Measurements from ENCODE around the gene CCP110.

Gene CCP110

GRCh38 chr16:19523559-19524355, at the start of gene CCP110:
TSS of gene CCP110 (plus strand) at chr16:19523942. CDS start at chr16:19527882, 3,940 bp downstream.
- peak; percentile 95 to 97 for DNase-seq

- DNase-seq = no peak
These were observed 49.1 kb upstream of the CCP110 start for GRCh38 chr16:19474617-19475016.

GRCh38 chr16:19478505-19478904, 45.2 kb upstream of the CCP110 start:
- DNase-seq = no peak

- DNase-seq = no peak
These were observed 44.4 kb upstream of the CCP110 start for GRCh38 chr16:19479302-19479721.

GRCh38 chr16:19481296-19481695, 42.4 kb upstream of the CCP110 start:
- peak; percentile 5 to 7 for DNase-seq

GRCh38 chr16:19481769-19482168, 42.0 kb upstream of the CCP110 start:
- DNase-seq = no peak

- DNase-seq = no peak
These were observed 41.5 kb upstream of the CCP110 start for GRCh38 chr16:19482291-19482690.

GRCh38 chr16:19484096-19484495, 39.6 kb upstream of the CCP110 start:
- DNase-seq = no peak

- DNase-seq = no peak
These were observed 38.1 kb upstream of the CCP110 start for GRCh38 chr16:19485611-19486010.

- DNase-seq = no peak
These were observed 37.7 kb upstream of the CCP110 start for GRCh38 chr16:19486051-19486450.

GRCh38 chr16:19486750-19487325, 36.9 kb upstream of the CCP110 start:
- no peak for DNase-seq

- no peak for DNase-seq
These were observed 35.5 kb upstream of the CCP110 start for GRCh38 chr16:19488213-19488640.

GRCh38 chr16:19490619-19491018, 33.1 kb upstream of the CCP110 start:
- DNase-seq = no peak

- DNase-seq = peak; percentile 70
These were observed 26.6 kb upstream of the CCP110 start for GRCh38 chr16:19497176-19497575.

GRCh38 chr16:19499006-19499405, 24.7 kb upstream of the CCP110 start:
- no peak for DNase-seq

- no peak for DNase-seq
These were observed 24.3 kb upstream of the CCP110 start for GRCh38 chr16:19499481-19499880.

- DNase-seq = peak; percentile 59 to 90
These were observed 21.2 kb upstream of the CCP110 start for GRCh38 chr16:19502395-19503131.

GRCh38 chr16:19503461-19504075, 20.2 kb upstream of the CCP110 start:
- DNase-seq = no peak

GRCh38 chr16:19505600-19506303, 18.0 kb upstream of the CCP110 start:
- no peak for DNase-seq

GRCh38 chr16:19506965-19507364, 16.8 kb upstream of the CCP110 start:
- DNase-seq = no peak

- DNase-seq = no peak
These were observed 15.9 kb upstream of the CCP110 start for GRCh38 chr16:19507867-19508266.

- no peak for DNase-seq
These were observed 11.4 kb upstream of the CCP110 start for GRCh38 chr16:19512297-19512696.

Measured in inflammatory macrophage treated with lipopolysaccharide for 1 hour (primary cell).